Liver (tissue), 9 donors: Measurements from ENCODE around the gene MTHFSD. TPM values are rescaled to one million over a fixed set of nuclear protein-coding genes. Genes with fewer than 3 reads are reported as not detected.

Source experiments
- DNase-seq: peaks from one replicate; pipeline ENCODE4 v3.0.0-alpha.2; 2017; ENCODE audit warnings: low spot score
- H3K27ac ChIP-seq, 2 donors: one replicate each; pipeline ENCODE4 v1.7.0; 2013; ENCODE audit warnings: inconsistent platforms in 2 of 2, low read length in 2 of 2, control low read depth in 1 of 2, low read depth in 1 of 2, mild to moderate bottlenecking in 1 of 2
- H3K27me3 ChIP-seq, 4 donors: one replicate each; pipeline versions ENCODE4 v1.6.1 to v1.7.0; 2013; ENCODE audit warnings: low read length in 3 of 4, inconsistent platforms in 1 of 4, mild to moderate bottlenecking in 1 of 4, moderate library complexity in 1 of 4; ENCODE audit not compliant: control insufficient read depth in 4 of 4, insufficient read depth in 4 of 4
- H3K36me3 ChIP-seq, 4 donors: one replicate each; pipeline versions ENCODE4 v1.6.1 to v1.7.0; 2013; ENCODE audit warnings: low read length in 3 of 4, mild to moderate bottlenecking in 3 of 4, low read depth in 1 of 4, moderate library complexity in 1 of 4; ENCODE audit not compliant: control insufficient read depth in 4 of 4, insufficient read depth in 3 of 4
- H3K4me1 ChIP-seq, 4 donors: one replicate each; pipeline versions ENCODE4 v1.6.1 to v1.7.0; 2013; ENCODE audit warnings: low read length in 3 of 4, mild to moderate bottlenecking in 3 of 4, moderate library complexity in 1 of 4; ENCODE audit not compliant: control insufficient read depth in 4 of 4, insufficient read depth in 4 of 4
- H3K4me3 ChIP-seq, 3 donors: one replicate each; pipeline versions ENCODE4 v1.6.1 to v1.7.0; 2013; ENCODE audit warnings: low read length in 3 of 3, control low read depth in 1 of 3, low read depth in 1 of 3, mild to moderate bottlenecking in 1 of 3
- H3K9ac ChIP-seq, 2 donors: one replicate each; pipeline ENCODE4 v1.7.0; 2013; ENCODE audit warnings: low read length in 2 of 2, mild to moderate bottlenecking in 2 of 2, moderate library complexity in 2 of 2, control low read depth in 1 of 2, low read depth in 1 of 2
- H3K9me3 ChIP-seq, 4 donors: one replicate each; pipeline versions ENCODE4 v1.6.1 to v1.7.0; 2013; ENCODE audit warnings: low read length in 3 of 4; ENCODE audit not compliant: control insufficient read depth in 4 of 4
- EGR1 ChIP-seq, 2 donors: IDR thresholded peaks; 2 replicates each; pipeline ENCODE4 v1.6.1; 2016 to 2018; ENCODE audit warnings: antibody characterized with exemption in 2 of 2, low read depth in 2 of 2
- FOXA1 ChIP-seq: IDR thresholded peaks from 2 replicates; pipeline ENCODE4 v1.6.1; 2016; ENCODE audit warnings: antibody characterized with exemption
- FOXA2 ChIP-seq: IDR thresholded peaks from 2 replicates; pipeline ENCODE4 v1.6.1; 2016; ENCODE audit warnings: antibody characterized with exemption
- GABPA ChIP-seq, 2 donors: IDR thresholded peaks in 1 of 2; conservative IDR thresholded peaks in 1 of 2; 2 replicates each; pipeline ENCODE4 v1.6.1; 2016; ENCODE audit warnings: antibody characterized with exemption in 2 of 2, mild to moderate bottlenecking in 1 of 2, moderate library complexity in 1 of 2
- HNF4A ChIP-seq, 2 donors: conservative IDR thresholded peaks; 2 replicates each; pipeline ENCODE4 v1.6.1; 2016; ENCODE audit warnings: antibody characterized with exemption in 2 of 2, mild to moderate bottlenecking in 2 of 2
- HNF4G ChIP-seq: IDR thresholded peaks from 2 replicates; pipeline ENCODE4 v1.6.1; 2016; ENCODE audit warnings: antibody characterized with exemption
- JUND ChIP-seq, 2 donors: IDR thresholded peaks; 2 replicates each; pipeline ENCODE4 v1.6.1; 2016; ENCODE audit warnings: antibody characterized with exemption in 2 of 2
- MAX ChIP-seq: IDR thresholded peaks from 2 replicates; pipeline ENCODE4 v1.6.1; 2016; ENCODE audit warnings: antibody characterized with exemption
- NR2F2 ChIP-seq: IDR thresholded peaks from 2 replicates; pipeline ENCODE4 v1.6.1; 2016; ENCODE audit warnings: antibody characterized with exemption
- RAD21 ChIP-seq, 2 donors: IDR thresholded peaks; 2 replicates each; pipeline ENCODE4 v1.6.1; 2016; ENCODE audit warnings: antibody characterized with exemption in 2 of 2, mild to moderate bottlenecking in 2 of 2
- RXRA ChIP-seq, 2 donors: IDR thresholded peaks; 2 replicates each; pipeline ENCODE4 v1.6.1; 2017 to 2018; ENCODE audit warnings: antibody characterized with exemption in 2 of 2, mild to moderate bottlenecking in 1 of 2
- SP1 ChIP-seq: IDR thresholded peaks from 2 replicates; pipeline ENCODE4 v1.6.1; 2018; ENCODE audit warnings: antibody characterized with exemption, mild to moderate bottlenecking
- TAF1 ChIP-seq: conservative IDR thresholded peaks from 2 replicates; pipeline ENCODE4 v1.6.1; 2016; ENCODE audit warnings: antibody characterized with exemption, mild to moderate bottlenecking
- YY1 ChIP-seq: IDR thresholded peaks from 2 replicates; pipeline ENCODE4 v1.6.1; 2016; ENCODE audit warnings: antibody characterized with exemption, mild to moderate bottlenecking
- WGBS: extraction: QIAGEN DNeasy Blood & Tissue Kit; methylation state at CpG from one replicate; pipeline ENCODE4 v1.1.7; 2013; 5-methylcytosine and 5-hydroxymethylcytosine counted together
- polyA plus RNA-seq, 2 donors: library from polyadenylated mRNA; stranded (reverse) in 1 of 2; unstranded in 1 of 2; fragments of 200-250 nt in 1 of 2; fragments of >200 nt in 1 of 2; fragmentation: Nextera tagmentation in 1 of 2; extraction: Ambion mirVana in 1 of 2; gene quantifications; one replicate each; pipeline versions ENCODE4 v1.2.1 to v1.2.3, GENCODE V29; 2013 to 2015
- total RNA-seq, 2 donors: library from RNA; depleted of rRNA; stranded (reverse); fragments of >200 nt; gene quantifications; one replicate each; pipeline ENCODE4 v1.2.3, GENCODE V29; 2014
- TF ChIP-seq, protein P1 (sequence below): IDR thresholded peaks from 2 replicates; pipeline ENCODE4 v1.6.1; 2016; ENCODE audit warnings: antibody characterized with exemption
- TF ChIP-seq, protein P2 (sequence below): IDR thresholded peaks from 2 replicates; pipeline ENCODE4 v1.6.1; 2016; ENCODE audit warnings: antibody characterized with exemption, mild to moderate bottlenecking
- TF ChIP-seq, protein P3 (sequence below): fragments of 150-350 bp; IDR thresholded peaks from 2 replicates; pipeline ENCODE4 v1.5.1; 2017; ENCODE audit warnings: improper control_type of control experiment, low read depth, low read length; ENCODE audit not compliant: missing input control
- TF ChIP-seq, protein P4 (sequence below): IDR thresholded peaks from 2 replicates; pipeline ENCODE4 v1.6.1; 2016; ENCODE audit warnings: antibody characterized with exemption
- donor health status: healthy.
- donor health status: healthy.
- donor health status: healthy.
- donor health status: healthy.
- donor health status: healthy.

Gene MTHFSD
- total and polyA plus RNA-seq, 4 donors = 4.6 to 8.1 (median 6.5) TPM

- WGBS = 61% methylated on average over 10 of the region's 10 CpGs
- Histone ChIP-seq H3K4me3 (no peak overlapping the region), H3K36me3 (no peaks in the 10 kb centered on the region), H3K27me3 (peaks cover 0 to 19% (median 0%) of the 10 kb centered on the region in 4 donors), H3K27ac (no peak overlapping the region), H3K4me1 (no peaks in the 10 kb centered on the region), H3K9ac (no peak overlapping the region), H3K9me3 (no peaks in the 10 kb centered on the region)
- TF ChIP-seq, protein P1, sequence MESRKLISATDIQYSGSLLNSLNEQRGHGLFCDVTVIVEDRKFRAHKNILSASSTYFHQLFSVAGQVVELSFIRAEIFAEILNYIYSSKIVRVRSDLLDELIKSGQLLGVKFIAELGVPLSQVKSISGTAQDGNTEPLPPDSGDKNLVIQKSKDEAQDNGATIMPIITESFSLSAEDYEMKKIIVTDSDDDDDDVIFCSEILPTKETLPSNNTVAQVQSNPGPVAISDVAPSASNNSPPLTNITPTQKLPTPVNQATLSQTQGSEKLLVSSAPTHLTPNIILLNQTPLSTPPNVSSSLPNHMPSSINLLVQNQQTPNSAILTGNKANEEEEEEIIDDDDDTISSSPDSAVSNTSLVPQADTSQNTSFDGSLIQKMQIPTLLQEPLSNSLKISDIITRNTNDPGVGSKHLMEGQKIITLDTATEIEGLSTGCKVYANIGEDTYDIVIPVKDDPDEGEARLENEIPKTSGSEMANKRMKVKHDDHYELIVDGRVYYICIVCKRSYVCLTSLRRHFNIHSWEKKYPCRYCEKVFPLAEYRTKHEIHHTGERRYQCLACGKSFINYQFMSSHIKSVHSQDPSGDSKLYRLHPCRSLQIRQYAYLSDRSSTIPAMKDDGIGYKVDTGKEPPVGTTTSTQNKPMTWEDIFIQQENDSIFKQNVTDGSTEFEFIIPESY = no peak
- TF ChIP-seq RXRA (IDR thresholded peaks at IDR 0.05) = no peak
- TF ChIP-seq, protein P2, sequence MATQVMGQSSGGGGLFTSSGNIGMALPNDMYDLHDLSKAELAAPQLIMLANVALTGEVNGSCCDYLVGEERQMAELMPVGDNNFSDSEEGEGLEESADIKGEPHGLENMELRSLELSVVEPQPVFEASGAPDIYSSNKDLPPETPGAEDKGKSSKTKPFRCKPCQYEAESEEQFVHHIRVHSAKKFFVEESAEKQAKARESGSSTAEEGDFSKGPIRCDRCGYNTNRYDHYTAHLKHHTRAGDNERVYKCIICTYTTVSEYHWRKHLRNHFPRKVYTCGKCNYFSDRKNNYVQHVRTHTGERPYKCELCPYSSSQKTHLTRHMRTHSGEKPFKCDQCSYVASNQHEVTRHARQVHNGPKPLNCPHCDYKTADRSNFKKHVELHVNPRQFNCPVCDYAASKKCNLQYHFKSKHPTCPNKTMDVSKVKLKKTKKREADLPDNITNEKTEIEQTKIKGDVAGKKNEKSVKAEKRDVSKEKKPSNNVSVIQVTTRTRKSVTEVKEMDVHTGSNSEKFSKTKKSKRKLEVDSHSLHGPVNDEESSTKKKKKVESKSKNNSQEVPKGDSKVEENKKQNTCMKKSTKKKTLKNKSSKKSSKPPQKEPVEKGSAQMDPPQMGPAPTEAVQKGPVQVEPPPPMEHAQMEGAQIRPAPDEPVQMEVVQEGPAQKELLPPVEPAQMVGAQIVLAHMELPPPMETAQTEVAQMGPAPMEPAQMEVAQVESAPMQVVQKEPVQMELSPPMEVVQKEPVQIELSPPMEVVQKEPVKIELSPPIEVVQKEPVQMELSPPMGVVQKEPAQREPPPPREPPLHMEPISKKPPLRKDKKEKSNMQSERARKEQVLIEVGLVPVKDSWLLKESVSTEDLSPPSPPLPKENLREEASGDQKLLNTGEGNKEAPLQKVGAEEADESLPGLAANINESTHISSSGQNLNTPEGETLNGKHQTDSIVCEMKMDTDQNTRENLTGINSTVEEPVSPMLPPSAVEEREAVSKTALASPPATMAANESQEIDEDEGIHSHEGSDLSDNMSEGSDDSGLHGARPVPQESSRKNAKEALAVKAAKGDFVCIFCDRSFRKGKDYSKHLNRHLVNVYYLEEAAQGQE = no peak
- no peak for TF ChIP-seq HNF4G
- TF ChIP-seq SP1 = no peak
- DNase-seq = no peak
These were observed 41.1 kb upstream of the MTHFSD start for GRCh38 chr16:86595983-86596605.

DNA sequence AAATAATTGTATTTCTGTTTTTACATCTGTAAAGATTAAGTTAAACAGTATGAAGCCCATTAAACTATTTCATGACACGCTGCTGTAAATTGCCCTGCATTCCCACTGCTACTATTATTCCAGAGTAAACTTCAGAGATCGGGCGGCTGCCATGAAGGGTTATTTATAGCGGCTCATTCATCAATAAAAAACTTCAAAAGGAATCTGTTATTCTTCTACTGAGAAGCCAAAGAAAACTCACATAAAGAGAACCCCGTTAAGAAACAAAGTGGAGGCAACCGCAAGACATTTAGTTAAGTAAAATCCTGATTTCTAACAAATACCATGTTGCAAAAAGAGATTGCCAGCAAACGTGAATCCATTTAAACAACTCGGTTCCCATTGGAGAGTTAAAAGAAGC lies 39.7 kb upstream of the MTHFSD start:
- H3K9me3 ChIP-seq = no peaks in the 10 kb centered on the region
- H3K9ac ChIP-seq = no peak overlapping the region
- H3K27ac ChIP-seq = no peak overlapping the region
- TF ChIP-seq MAX (no peak), FOXA2 (no peak), HNF4A (conservative IDR thresholded peaks at IDR 0.05) (no peak), RAD21 (IDR thresholded peaks at IDR 0.05) (no peak), TAF1 (no peak), GABPA (IDR thresholded peaks at IDR 0.05 in 1 of 2, conservative IDR thresholded peaks at IDR 0.05 in 1 of 2) (no peak), FOXA1 (no peak), EGR1 (IDR thresholded peaks at IDR 0.05; ENCODE audit: low read depth in 2 of 2) (no peak), RXRA (IDR thresholded peaks at IDR 0.05) (no peak), JUND (IDR thresholded peaks at IDR 0.05) (no peak), NR2F2 (no peak), SP1 (no peak), HNF4G (no peak), YY1 (no peak)
- TF ChIP-seq, protein P1 = no peak
- TF ChIP-seq, protein P2 = no peak
- TF ChIP-seq, protein P3, sequence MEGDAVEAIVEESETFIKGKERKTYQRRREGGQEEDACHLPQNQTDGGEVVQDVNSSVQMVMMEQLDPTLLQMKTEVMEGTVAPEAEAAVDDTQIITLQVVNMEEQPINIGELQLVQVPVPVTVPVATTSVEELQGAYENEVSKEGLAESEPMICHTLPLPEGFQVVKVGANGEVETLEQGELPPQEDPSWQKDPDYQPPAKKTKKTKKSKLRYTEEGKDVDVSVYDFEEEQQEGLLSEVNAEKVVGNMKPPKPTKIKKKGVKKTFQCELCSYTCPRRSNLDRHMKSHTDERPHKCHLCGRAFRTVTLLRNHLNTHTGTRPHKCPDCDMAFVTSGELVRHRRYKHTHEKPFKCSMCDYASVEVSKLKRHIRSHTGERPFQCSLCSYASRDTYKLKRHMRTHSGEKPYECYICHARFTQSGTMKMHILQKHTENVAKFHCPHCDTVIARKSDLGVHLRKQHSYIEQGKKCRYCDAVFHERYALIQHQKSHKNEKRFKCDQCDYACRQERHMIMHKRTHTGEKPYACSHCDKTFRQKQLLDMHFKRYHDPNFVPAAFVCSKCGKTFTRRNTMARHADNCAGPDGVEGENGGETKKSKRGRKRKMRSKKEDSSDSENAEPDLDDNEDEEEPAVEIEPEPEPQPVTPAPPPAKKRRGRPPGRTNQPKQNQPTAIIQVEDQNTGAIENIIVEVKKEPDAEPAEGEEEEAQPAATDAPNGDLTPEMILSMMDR = no peak
- TF ChIP-seq, protein P4, sequence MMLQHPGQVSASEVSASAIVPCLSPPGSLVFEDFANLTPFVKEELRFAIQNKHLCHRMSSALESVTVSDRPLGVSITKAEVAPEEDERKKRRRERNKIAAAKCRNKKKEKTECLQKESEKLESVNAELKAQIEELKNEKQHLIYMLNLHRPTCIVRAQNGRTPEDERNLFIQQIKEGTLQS = no peak
- no peaks in the 10 kb centered on the region for H3K36me3 ChIP-seq
- 66% methylated on average over 8 of the region's 8 CpGs for WGBS
- no peak for DNase-seq
- H3K4me3 ChIP-seq = no peak overlapping the region
- H3K4me1 ChIP-seq = no peaks in the 10 kb centered on the region
- H3K27me3 ChIP-seq = peaks cover 0 to 19% (median 0%) of the 10 kb centered on the region in 4 donors
